OCI-LY1 (cell line): Measurements from ENCODE around the gene COL7A1.

ENCODE experiments used
- H2AFZ ChIP-seq: fragments of 200-600 bp; sonication (generic), shearing (Covaris generic); 2 replicates; pipeline ENCODE4 v1.6.0; 2014; ENCODE audit warnings: antibody characterized with exemption, mild to moderate bottlenecking, low read length
- H3F3A ChIP-seq: fragments of 200-600 bp; sonication (generic), shearing (Covaris generic); 2 replicates; pipeline ENCODE4 v1.6.0; 2014; ENCODE audit warnings: mild to moderate bottlenecking, antibody characterized with exemption, low read length, moderate library complexity; ENCODE audit not compliant: insufficient read depth
- H3K27ac ChIP-seq: fragments of 200-600 bp; sonication (generic); 2 replicates; pipeline ENCODE4 v1.5.1; 2014; ENCODE audit warnings: low read length, mixed run types, mild to moderate bottlenecking, low read depth; ENCODE audit not compliant: poor library complexity, severe bottlenecking
- H3K27me3 ChIP-seq: fragments of 200-600 bp; sonication (generic); 2 replicates; pipeline ENCODE4 v1.6.0; 2014; ENCODE audit warnings: antibody characterized with exemption, mild to moderate bottlenecking, low read length, moderate library complexity; ENCODE audit not compliant: insufficient read depth
- H3K36me3 ChIP-seq: fragments of 200-600 bp; sonication (generic); 2 replicates; pipeline ENCODE4 v1.6.1; 2014; ENCODE audit warnings: mild to moderate bottlenecking, antibody characterized with exemption, low read length, moderate library complexity, mixed read lengths; ENCODE audit not compliant: insufficient read depth
- H3K4me1 ChIP-seq: fragments of 200-600 bp; sonication (generic); 2 replicates; pipeline ENCODE4 v1.5.1; 2014; ENCODE audit warnings: mild to moderate bottlenecking, low read length, moderate library complexity; ENCODE audit not compliant: insufficient read depth, severe bottlenecking
- H3K4me2 ChIP-seq: fragments of 200-600 bp; sonication (generic), shearing (Covaris generic); 2 replicates; pipeline ENCODE4 v1.6.1; 2014; ENCODE audit warnings: low read length
- H3K4me3 ChIP-seq: fragments of 200-600 bp; sonication (generic); 2 replicates; pipeline ENCODE4 v1.5.1; 2014; ENCODE audit warnings: low read length, low read depth, mild to moderate bottlenecking, mixed read lengths; ENCODE audit not compliant: poor library complexity, severe bottlenecking
- H3K79me2 ChIP-seq: fragments of 200-600 bp; shearing (Covaris generic); 2 replicates; pipeline ENCODE4 v1.6.1; 2016; ENCODE audit warnings: mixed run types, low read length, mixed read lengths; ENCODE audit not compliant: insufficient read depth
- H3K9ac ChIP-seq: fragments of 200-600 bp; sonication (generic), shearing (Covaris generic); 2 replicates; pipeline ENCODE4 v1.6.1; 2014; ENCODE audit warnings: mild to moderate bottlenecking, low read length, mixed read lengths
- H3K9me2 ChIP-seq: fragments of 200-600 bp; sonication (generic), shearing (Covaris generic); 2 replicates; pipeline ENCODE4 v1.6.1; 2014; ENCODE audit warnings: low read depth, mild to moderate bottlenecking, low read length, mixed read lengths
- H3K9me3 ChIP-seq: fragments of 200-600 bp; shearing (Covaris generic); 2 replicates; pipeline ENCODE4 v1.6.1; 2014; ENCODE audit warnings: low read length, mixed read lengths
- H4K20me1 ChIP-seq: fragments of 200-600 bp; sonication (generic), shearing (Covaris generic); 2 replicates; pipeline ENCODE4 v1.6.0; 2016; ENCODE audit warnings: mild to moderate bottlenecking, low read length; ENCODE audit not compliant: insufficient read depth
- CTCF ChIP-seq: fragments of 200-600 bp; sonication (generic), shearing (Covaris generic); IDR thresholded peaks from 2 replicates; pipeline ENCODE4 v1.5.1; 2017; ENCODE audit warnings: mild to moderate bottlenecking, antibody characterized with exemption, low read length, moderate library complexity, mixed read lengths
- EZH2 ChIP-seq: fragments of 200-600 bp; sonication (generic), shearing (Covaris generic); IDR thresholded peaks from 2 replicates; pipeline ENCODE4 v1.8.0; 2017; ENCODE audit warnings: borderline replicate concordance, mixed run types, mild to moderate bottlenecking, antibody characterized with exemption, low read length, moderate library complexity, mixed read lengths

The COL7A1 gene

GRCh38 chr3:48621461-48621869 lies 26.3 kb upstream of the COL7A1 start, which contains the start of gene TMEM89:
Gene TMEM89 (minus strand): TSS chr3:48621769. CDS start chr3:48621756, 13 bp downstream.
- peaks cover 9% of the 10 kb centered on the region for H3K9me3 ChIP-seq
- no peaks in the 10 kb centered on the region for H3K79me2 ChIP-seq
- H3F3A ChIP-seq, result no peaks in the 10 kb centered on the region
- no peaks in the 10 kb centered on the region for H3K27me3 ChIP-seq
- H3K9me2 ChIP-seq, result no peaks in the 10 kb centered on the region
- no peak for TF ChIP-seq EZH2
- no peak within 1 kb of the TSS for H3K4me2 ChIP-seq
- no peaks in the 10 kb centered on the region for H4K20me1 ChIP-seq
- peaks cover 5% of the 10 kb centered on the region for H3K4me1 ChIP-seq
- H3K27ac ChIP-seq, result no peak within 1 kb of the TSS
- H2AFZ ChIP-seq, result no peak within 1 kb of the TSS
- H3K4me3 ChIP-seq, result no peak within 1 kb of the TSS
- H3K9ac ChIP-seq, result no peak within 1 kb of the TSS
- peaks cover 17% of the 10 kb centered on the region; the same call in 1 of the 2 replicates for H3K36me3 ChIP-seq

- no peak overlapping the region for H2AFZ ChIP-seq
- H3K9me2 ChIP-seq, result no peaks in the 10 kb centered on the region
- peaks cover 9% of the 10 kb centered on the region for H3K9me3 ChIP-seq
- TF ChIP-seq CTCF, result no peak
- TF ChIP-seq EZH2, result no peak
- H3K27ac ChIP-seq, result no peak overlapping the region
- H4K20me1 ChIP-seq, result no peaks in the 10 kb centered on the region
- H3K4me3 ChIP-seq, result no peak overlapping the region
- no peak overlapping the region for H3K4me2 ChIP-seq
- H3K27me3 ChIP-seq, result no peaks in the 10 kb centered on the region
- H3K36me3 ChIP-seq, result peaks cover 2% of the 10 kb centered on the region; the same call in 1 of the 2 replicates
- no peaks in the 10 kb centered on the region for H3F3A ChIP-seq
- no peaks in the 10 kb centered on the region for H3K79me2 ChIP-seq
- no peak overlapping the region for H3K9ac ChIP-seq
- H3K4me1 ChIP-seq, result peaks cover 5% of the 10 kb centered on the region
Measured at GRCh38 chr3:48619541-48620524, 24.7 kb upstream of the COL7A1 start.

GRCh38 chr3:48617559-48617958 lies 22.4 kb upstream of the COL7A1 start:
- Histone ChIP-seq H3K36me3 (no peaks in the 10 kb centered on the region), H3K9me2 (no peaks in the 10 kb centered on the region), H2AFZ (no peak overlapping the region), H3K27me3 (no peaks in the 10 kb centered on the region), H3K4me2 (no peak overlapping the region), H3K27ac (no peak overlapping the region), H3K9me3 (peaks cover 9% of the 10 kb centered on the region), H3K4me3 (no peak overlapping the region), H3F3A (no peaks in the 10 kb centered on the region), H4K20me1 (no peaks in the 10 kb centered on the region), H3K79me2 (no peaks in the 10 kb centered on the region), H3K9ac (no peak overlapping the region), H3K4me1 (no peaks in the 10 kb centered on the region)
- TF ChIP-seq CTCF, result no peak
- no peak for TF ChIP-seq EZH2
